Neural cell (in vitro differentiated cells): ENCODE measurements around the gene ALMS1. TPM values are rescaled to one million over a fixed set of nuclear protein-coding genes. Genes with fewer than 3 reads are reported as not detected.

ENCODE experiments used
- H2AFZ ChIP-seq: fragments of 200-600, 300-800 bp; sonication (generic), shearing (Covaris generic); 2 replicates; pipeline ENCODE4 v1.6.0; 2014; ENCODE audit warnings: low read depth, mild to moderate bottlenecking, antibody characterized with exemption, low read length, moderate library complexity
- H3F3A ChIP-seq: fragments of 200-600 bp; shearing (Covaris generic); 2 replicates; pipeline ENCODE4 v1.6.1; 2016; ENCODE audit warnings: mild to moderate bottlenecking, moderate library complexity, mixed read lengths, antibody characterized with exemption, low read length; ENCODE audit not compliant: insufficient read depth, poor library complexity, severe bottlenecking
- H3K27ac ChIP-seq: fragments of 200-600, 300-800 bp; sonication (generic), shearing (Covaris generic); 2 replicates; pipeline ENCODE4 v1.5.1; 2014; ENCODE audit warnings: mild to moderate bottlenecking, low read length, moderate library complexity
- H3K27me3 ChIP-seq: fragments of 300-800, 200-600 bp; sonication (generic), shearing (Covaris generic); 2 replicates; pipeline ENCODE4 v1.6.0; 2014; ENCODE audit warnings: mild to moderate bottlenecking, low read depth, low read length, moderate library complexity; ENCODE audit not compliant: insufficient read depth
- H3K36me3 ChIP-seq: fragments of 300-800, 200-600 bp; sonication (generic), shearing (Covaris generic); 2 replicates; pipeline ENCODE4 v1.5.1; 2014; ENCODE audit warnings: mild to moderate bottlenecking, antibody characterized with exemption, low read length, moderate library complexity; ENCODE audit not compliant: insufficient read depth
- H3K4me2 ChIP-seq: fragments of 300-800, 200-600 bp; sonication (generic), shearing (Covaris generic); 2 replicates; pipeline ENCODE4 v1.6.0; 2014; ENCODE audit warnings: mild to moderate bottlenecking, low read length
- H3K4me3 ChIP-seq: fragments of 300-800, 200-600 bp; sonication (generic), shearing (Covaris generic); 2 replicates; pipeline ENCODE4 v1.5.1; 2014; ENCODE audit warnings: mild to moderate bottlenecking, low read length, moderate library complexity
- H3K79me2 ChIP-seq: fragments of 200-600 bp; shearing (Covaris generic); replicated peaks from 2 replicates; pipeline ENCODE4 v1.6.0; 2014; ENCODE audit warnings: mild to moderate bottlenecking, low read length, moderate library complexity; ENCODE audit not compliant: insufficient read depth
- H3K9ac ChIP-seq: fragments of 300-800, 200-600 bp; sonication (generic), shearing (Covaris generic); 2 replicates; pipeline ENCODE4 v1.6.1; 2016; ENCODE audit warnings: mild to moderate bottlenecking, low read length, mixed read lengths
- H3K9me2 ChIP-seq: fragments of 200-600 bp; shearing (Covaris generic); 2 replicates; pipeline ENCODE4 v1.6.1; 2016; ENCODE audit warnings: mild to moderate bottlenecking, low read length, mixed read lengths; ENCODE audit not compliant: insufficient read depth
- H3K9me3 ChIP-seq: fragments of 200-600, 300-800 bp; sonication (generic), shearing (Covaris generic); 2 replicates; pipeline ENCODE4 v1.6.1; 2016; ENCODE audit warnings: mild to moderate bottlenecking, mixed run types, low read length, moderate library complexity, mixed read lengths
- H4K20me1 ChIP-seq: fragments of 200-600 bp; shearing (Covaris generic); 2 replicates; pipeline ENCODE4 v1.6.1; 2016; ENCODE audit warnings: mild to moderate bottlenecking, mixed run types; ENCODE audit not compliant: insufficient read depth
- EP300 ChIP-seq: fragments of 450-650 bp; conservative IDR thresholded peaks from 2 replicates; pipeline ENCODE4 v1.6.1; 2014; ENCODE audit warnings: antibody characterized with exemption, mild to moderate bottlenecking, moderate library complexity; ENCODE audit not compliant: poor library complexity, severe bottlenecking
- EZH2 ChIP-seq: fragments of 200-600, 300-800 bp; shearing (Covaris generic), sonication (generic); IDR thresholded peaks from 2 replicates; pipeline ENCODE4 v1.6.1; 2014; ENCODE audit warnings: antibody characterized with exemption, low read length, borderline replicate concordance, mild to moderate bottlenecking; ENCODE audit not compliant: insufficient read depth, poor library complexity, severe bottlenecking
- MXI1 ChIP-seq: fragments of 450-650 bp; conservative IDR thresholded peaks from 2 replicates; pipeline ENCODE4 v1.6.1; 2014; ENCODE audit warnings: antibody characterized with exemption, mild to moderate bottlenecking; ENCODE audit not compliant: poor library complexity, severe bottlenecking
- POLR2AphosphoS5 ChIP-seq: IDR thresholded peaks from 2 replicates; pipeline ENCODE4 v1.6.1; 2012
- RAD21 ChIP-seq: fragments of 450-650 bp; conservative IDR thresholded peaks from 2 replicates; pipeline ENCODE4 v1.6.1; 2014; ENCODE audit warnings: antibody characterized with exemption, mild to moderate bottlenecking, moderate library complexity
- REST ChIP-seq: IDR thresholded peaks from 2 replicates; pipeline ENCODE4 v1.6.1; 2012; ENCODE audit warnings: borderline replicate concordance
- SMC3 ChIP-seq: fragments of 450-650 bp; conservative IDR thresholded peaks from 2 replicates; pipeline ENCODE4 v1.6.1; 2014; ENCODE audit warnings: antibody characterized with exemption, mild to moderate bottlenecking, moderate library complexity; ENCODE audit not compliant: poor library complexity
- polyA plus RNA-seq: library from polyadenylated mRNA; depleted of rRNA; stranded (reverse); fragments of >200 nt; gene quantifications from 2 replicates; pipeline ENCODE4 v1.2.3, GENCODE V29; 2014

ALMS1 gene
- polyA plus RNA-seq, 1 donor from 2014 or later: 12.2 TPM

GRCh38 chr2:73566288-73566878 is 180.7 kb downstream of the ALMS1 start:
- Histone ChIP-seq H3K36me3 (no peaks in the 10 kb centered on the region), H2AFZ (no peak overlapping the region), H3K9me3 (no peaks in the 10 kb centered on the region), H3K9me2 (no peaks in the 10 kb centered on the region), H3K4me2 (no peak overlapping the region), H4K20me1 (no peaks in the 10 kb centered on the region), H3K9ac (no peak overlapping the region), H3F3A (no peaks in the 10 kb centered on the region), H3K27ac (no peak overlapping the region), H3K4me3 (no peak overlapping the region), H3K79me2 (no peaks in the 10 kb centered on the region), H3K27me3 (no peaks in the 10 kb centered on the region)
- TF ChIP-seq REST (no peak), SMC3 (no peak), POLR2AphosphoS5 (no peak), MXI1 (no peak), RAD21 (no peak), EP300 (no peak)

GRCh38 chr2:73575261-73575660 is 189.6 kb downstream of the ALMS1 start:
- H3K9ac ChIP-seq: no peak overlapping the region
- H3K27ac ChIP-seq: no peak overlapping the region
- TF ChIP-seq MXI1 (no peak), RAD21 (no peak), REST (no peak), EP300 (no peak), POLR2AphosphoS5 (no peak), EZH2 (no peak)
- H3K9me3 ChIP-seq: no peaks in the 10 kb centered on the region
- no peaks in the 10 kb centered on the region for H4K20me1 ChIP-seq
- H3K4me2 ChIP-seq: no peak overlapping the region
- H3K79me2 ChIP-seq: no peaks in the 10 kb centered on the region
- no peak overlapping the region for H2AFZ ChIP-seq
- no peaks in the 10 kb centered on the region for H3K9me2 ChIP-seq
- no peaks in the 10 kb centered on the region for H3K27me3 ChIP-seq
- no peak overlapping the region for H3K4me3 ChIP-seq
- H3F3A ChIP-seq: no peaks in the 10 kb centered on the region
- no peaks in the 10 kb centered on the region for H3K36me3 ChIP-seq
